Measurements from ENCODE around the gene ITK.

The ITK gene

DNA sequence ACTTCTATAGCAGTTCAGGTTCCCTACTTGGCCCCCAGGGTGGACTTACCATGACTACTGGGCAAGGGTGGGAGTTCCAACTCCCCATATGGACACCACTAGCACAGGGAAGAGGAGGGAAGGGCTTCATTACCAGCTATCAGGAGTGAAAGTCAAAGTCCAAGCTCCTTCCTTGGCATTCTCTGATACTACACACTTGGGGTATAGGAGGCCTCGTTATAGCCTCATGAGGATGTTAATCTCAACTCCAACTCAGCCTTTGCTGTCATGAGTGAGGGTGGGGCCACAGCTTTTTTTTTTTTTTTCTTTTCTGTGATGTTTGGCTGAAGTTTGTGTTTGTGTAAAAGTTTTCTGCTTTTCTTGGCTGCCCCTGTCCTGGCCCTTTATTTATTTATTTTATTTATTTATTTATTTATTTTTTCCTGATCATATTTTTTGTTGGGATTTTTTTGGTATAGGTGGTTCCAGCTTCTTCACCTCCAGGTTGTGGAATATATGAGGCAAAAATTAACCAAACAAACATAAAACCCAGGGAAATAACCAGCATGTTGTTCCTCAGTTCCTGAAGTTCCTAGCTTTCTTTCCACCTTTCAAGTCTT, 23.2 kb upstream of the ITK start:
- Histone ChIP-seq H3K36me3 (ENCODE audit: insufficient read depth, low read length) (no peaks in the 10 kb centered on the region), H3K4me3 (ENCODE audit: low read depth in 1 of 2, low read length in 2 of 2) (no peak overlapping the region), H3K4me2 (ENCODE audit: insufficient read depth, low read length) (no peak overlapping the region), H3K79me2 (ENCODE audit: insufficient read depth, low read length) (no peaks in the 10 kb centered on the region), H3K9me3 (ENCODE audit: insufficient read depth, low read length, severe bottlenecking) (no peaks in the 10 kb centered on the region), H3K27me3 (ENCODE audit: insufficient read depth, low read length, poor library complexity) (no peaks in the 10 kb centered on the region), H3K9ac (ENCODE audit: low read depth, low read length) (no peak overlapping the region), H2AFZ (ENCODE audit: low read depth, low read length) (no peak overlapping the region), H4K20me1 (ENCODE audit: insufficient read depth, low read length) (no peaks in the 10 kb centered on the region), H3K27ac (ENCODE audit: low read length) (no peak overlapping the region), H3K4me1 (ENCODE audit: insufficient read depth, low read length) (no peaks in the 10 kb centered on the region)
- no peak for DNase-seq
- TF ChIP-seq EZH2 (IDR thresholded peaks at IDR 0.05; ENCODE audit: borderline replicate concordance, low read depth, low read length, severe bottlenecking) = no peak
- no peak for ATAC-seq (ENCODE audit: insufficient read depth, low read depth)

DNA sequence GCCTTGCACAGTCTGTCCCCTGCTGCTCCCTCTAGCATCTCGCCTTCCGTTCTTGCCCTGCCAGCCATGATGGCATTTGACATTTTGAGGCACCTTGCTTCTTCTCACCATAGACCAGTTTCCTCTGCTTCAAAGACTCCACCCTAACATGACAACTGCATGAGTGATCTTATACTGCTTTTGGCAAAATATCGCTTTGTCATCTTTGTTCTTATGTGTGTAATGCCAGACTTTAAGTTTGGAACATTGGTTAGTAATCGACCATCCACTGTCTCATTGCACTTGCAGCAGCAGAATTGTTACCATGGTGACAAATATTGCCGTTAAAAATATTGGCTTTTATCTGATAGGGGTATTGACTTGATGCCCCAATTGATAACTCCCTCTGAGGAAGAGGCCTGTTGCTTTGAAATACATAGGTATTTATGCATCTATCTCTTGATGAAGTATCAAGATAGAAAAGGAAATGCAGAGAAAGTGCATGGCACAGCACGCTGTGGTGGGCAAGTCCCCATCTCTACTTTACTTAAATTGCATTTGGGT, 21.4 kb upstream of the ITK start:
- Histone ChIP-seq H3K36me3 (ENCODE audit: insufficient read depth, low read length) (no peaks in the 10 kb centered on the region), H3K9me3 (ENCODE audit: insufficient read depth, low read length, severe bottlenecking) (no peaks in the 10 kb centered on the region)

DNA sequence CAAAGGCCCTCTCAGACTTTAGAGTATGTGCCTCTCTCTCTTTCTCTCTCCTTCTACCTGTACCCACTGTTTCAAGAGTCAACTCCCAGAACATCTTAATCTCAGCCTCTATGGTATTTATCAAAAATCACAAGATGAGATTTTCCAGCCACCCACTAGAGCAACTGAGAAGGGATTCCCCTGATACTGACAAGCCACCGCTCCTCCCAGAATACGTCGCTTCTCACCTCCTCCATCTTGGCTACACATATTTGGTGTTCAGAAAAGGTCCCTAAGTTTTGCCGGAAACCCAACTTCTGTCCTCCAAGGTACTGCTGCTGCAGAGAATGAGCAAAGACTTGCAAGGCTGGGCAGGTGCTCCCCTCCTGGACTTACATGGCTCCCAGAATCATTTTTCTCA, 20.6 kb upstream of the ITK start:
- Histone ChIP-seq H3K27ac (ENCODE audit: low read length) (no peak overlapping the region), H2AFZ (ENCODE audit: low read depth, low read length) (no peak overlapping the region), H3K27me3 (ENCODE audit: insufficient read depth, low read length, poor library complexity) (no peaks in the 10 kb centered on the region), H3K4me2 (ENCODE audit: insufficient read depth, low read length) (no peak overlapping the region), H3K4me1 (ENCODE audit: insufficient read depth, low read length) (no peaks in the 10 kb centered on the region), H3K36me3 (ENCODE audit: insufficient read depth, low read length) (no peaks in the 10 kb centered on the region), H3K9ac (ENCODE audit: low read depth, low read length) (no peak overlapping the region), H3K9me3 (ENCODE audit: insufficient read depth, low read length, severe bottlenecking) (no peaks in the 10 kb centered on the region), H3K79me2 (ENCODE audit: insufficient read depth, low read length) (no peaks in the 10 kb centered on the region), H4K20me1 (ENCODE audit: insufficient read depth, low read length) (no peaks in the 10 kb centered on the region), H3K4me3 (ENCODE audit: low read depth in 1 of 2, low read length in 2 of 2) (no peak overlapping the region)
- ATAC-seq (ENCODE audit: insufficient read depth, low read depth) = no peak
- no peak for DNase-seq
- no peak for TF ChIP-seq EZH2 (IDR thresholded peaks at IDR 0.05; ENCODE audit: borderline replicate concordance, low read depth, low read length, severe bottlenecking)
- TF ChIP-seq, protein P1, sequence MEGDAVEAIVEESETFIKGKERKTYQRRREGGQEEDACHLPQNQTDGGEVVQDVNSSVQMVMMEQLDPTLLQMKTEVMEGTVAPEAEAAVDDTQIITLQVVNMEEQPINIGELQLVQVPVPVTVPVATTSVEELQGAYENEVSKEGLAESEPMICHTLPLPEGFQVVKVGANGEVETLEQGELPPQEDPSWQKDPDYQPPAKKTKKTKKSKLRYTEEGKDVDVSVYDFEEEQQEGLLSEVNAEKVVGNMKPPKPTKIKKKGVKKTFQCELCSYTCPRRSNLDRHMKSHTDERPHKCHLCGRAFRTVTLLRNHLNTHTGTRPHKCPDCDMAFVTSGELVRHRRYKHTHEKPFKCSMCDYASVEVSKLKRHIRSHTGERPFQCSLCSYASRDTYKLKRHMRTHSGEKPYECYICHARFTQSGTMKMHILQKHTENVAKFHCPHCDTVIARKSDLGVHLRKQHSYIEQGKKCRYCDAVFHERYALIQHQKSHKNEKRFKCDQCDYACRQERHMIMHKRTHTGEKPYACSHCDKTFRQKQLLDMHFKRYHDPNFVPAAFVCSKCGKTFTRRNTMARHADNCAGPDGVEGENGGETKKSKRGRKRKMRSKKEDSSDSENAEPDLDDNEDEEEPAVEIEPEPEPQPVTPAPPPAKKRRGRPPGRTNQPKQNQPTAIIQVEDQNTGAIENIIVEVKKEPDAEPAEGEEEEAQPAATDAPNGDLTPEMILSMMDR (IDR thresholded peaks at IDR 0.05; ENCODE audit: borderline replicate concordance, extremely low read depth, low read length, poor library complexity, severe bottlenecking) = no peak

More for the DNA sequence above, 21.4 kb upstream of the ITK start:
- H3K4me1 ChIP-seq (ENCODE audit: insufficient read depth, low read length) = no peaks in the 10 kb centered on the region
- no peak overlapping the region for H3K27ac ChIP-seq (ENCODE audit: low read length)
- TF ChIP-seq EZH2 (IDR thresholded peaks at IDR 0.05; ENCODE audit: borderline replicate concordance, low read depth, low read length, severe bottlenecking) = no peak
- TF ChIP-seq, protein P1 (IDR thresholded peaks at IDR 0.05; ENCODE audit: borderline replicate concordance, extremely low read depth, low read length, poor library complexity, severe bottlenecking) = no peak
- ATAC-seq (ENCODE audit: insufficient read depth, low read depth) (no peak), DNase-seq (no peak)
- no peak overlapping the region for H3K4me3 ChIP-seq (ENCODE audit: low read depth in 1 of 2, low read length in 2 of 2)
- H3K4me2 ChIP-seq (ENCODE audit: insufficient read depth, low read length) = no peak overlapping the region
- H2AFZ ChIP-seq (ENCODE audit: low read depth, low read length) = no peak overlapping the region
- no peaks in the 10 kb centered on the region for H3K79me2 ChIP-seq (ENCODE audit: insufficient read depth, low read length)
- no peaks in the 10 kb centered on the region for H3K27me3 ChIP-seq (ENCODE audit: insufficient read depth, low read length, poor library complexity)
- H4K20me1 ChIP-seq (ENCODE audit: insufficient read depth, low read length) = no peaks in the 10 kb centered on the region
- no peak overlapping the region for H3K9ac ChIP-seq (ENCODE audit: low read depth, low read length)

DNA sequence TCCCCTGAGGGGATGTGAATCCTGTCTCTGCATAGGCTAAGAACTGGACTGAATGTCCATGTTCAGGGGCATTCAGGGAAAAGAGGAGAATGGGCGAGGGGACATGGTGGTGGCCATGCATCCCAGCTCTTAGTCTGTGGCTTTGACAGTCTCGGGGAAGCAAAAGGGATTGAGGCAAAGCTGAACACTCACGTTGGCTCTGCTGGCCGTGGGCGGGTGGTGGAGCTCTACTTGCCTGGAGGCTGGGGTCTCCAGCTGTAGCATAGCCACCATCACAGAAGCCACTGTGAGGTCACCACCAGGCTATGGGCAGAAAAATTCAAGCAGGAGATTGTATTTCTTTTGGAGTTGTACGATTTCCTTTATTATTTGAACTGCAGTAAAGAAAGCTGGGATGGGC, 18.6 kb upstream of the ITK start:
- H4K20me1 ChIP-seq (ENCODE audit: insufficient read depth, low read length) = no peaks in the 10 kb centered on the region
- H3K79me2 ChIP-seq (ENCODE audit: insufficient read depth, low read length) = no peaks in the 10 kb centered on the region
- H3K36me3 ChIP-seq (ENCODE audit: insufficient read depth, low read length) = no peaks in the 10 kb centered on the region
- H3K4me3 ChIP-seq (ENCODE audit: low read depth in 1 of 2, low read length in 2 of 2) = no peak overlapping the region
- TF ChIP-seq, protein P1 (IDR thresholded peaks at IDR 0.05; ENCODE audit: borderline replicate concordance, extremely low read depth, low read length, poor library complexity, severe bottlenecking) = no peak
- TF ChIP-seq EZH2 (IDR thresholded peaks at IDR 0.05; ENCODE audit: borderline replicate concordance, low read depth, low read length, severe bottlenecking) = no peak
- H3K4me1 ChIP-seq (ENCODE audit: insufficient read depth, low read length) = no peaks in the 10 kb centered on the region
- ATAC-seq (ENCODE audit: insufficient read depth, low read depth) (no peak), DNase-seq (no peak)
- H3K9ac ChIP-seq (ENCODE audit: low read depth, low read length) = no peak overlapping the region
- no peaks in the 10 kb centered on the region for H3K27me3 ChIP-seq (ENCODE audit: insufficient read depth, low read length, poor library complexity)
- H3K9me3 ChIP-seq (ENCODE audit: insufficient read depth, low read length, severe bottlenecking) = no peaks in the 10 kb centered on the region
- H3K27ac ChIP-seq (ENCODE audit: low read length) = no peak overlapping the region
- H3K4me2 ChIP-seq (ENCODE audit: insufficient read depth, low read length) = no peak overlapping the region
- no peak overlapping the region for H2AFZ ChIP-seq (ENCODE audit: low read depth, low read length)

All from DND-41 (cell line).